ENCODE measurements around the gene ASTN2.

Gene ASTN2

DNA sequence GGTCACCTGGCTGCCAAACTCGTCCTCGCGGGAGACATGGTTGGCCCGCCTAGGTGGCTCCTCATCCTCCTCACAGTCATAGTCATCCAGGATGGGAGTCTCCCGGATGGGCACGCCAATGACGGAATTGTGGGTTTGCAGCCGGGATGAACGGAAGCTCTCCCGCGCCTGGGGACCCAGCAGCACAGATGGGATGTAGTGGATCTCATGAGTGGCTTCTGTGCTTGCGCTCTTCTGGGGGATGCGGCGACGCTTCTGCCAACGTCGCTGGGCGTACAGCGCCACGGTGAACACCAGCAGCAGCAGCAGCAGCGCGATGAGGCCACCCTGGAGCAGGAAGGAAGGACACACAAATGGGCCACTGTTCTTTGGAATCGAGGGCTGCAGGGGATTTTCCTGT, 200.4 kb downstream of the ASTN2 start:
- no peak overlapping the region for H3K4me3 ChIP-seq (ENCODE audit: low read depth, low read length)
- TF ChIP-seq, protein P1, sequence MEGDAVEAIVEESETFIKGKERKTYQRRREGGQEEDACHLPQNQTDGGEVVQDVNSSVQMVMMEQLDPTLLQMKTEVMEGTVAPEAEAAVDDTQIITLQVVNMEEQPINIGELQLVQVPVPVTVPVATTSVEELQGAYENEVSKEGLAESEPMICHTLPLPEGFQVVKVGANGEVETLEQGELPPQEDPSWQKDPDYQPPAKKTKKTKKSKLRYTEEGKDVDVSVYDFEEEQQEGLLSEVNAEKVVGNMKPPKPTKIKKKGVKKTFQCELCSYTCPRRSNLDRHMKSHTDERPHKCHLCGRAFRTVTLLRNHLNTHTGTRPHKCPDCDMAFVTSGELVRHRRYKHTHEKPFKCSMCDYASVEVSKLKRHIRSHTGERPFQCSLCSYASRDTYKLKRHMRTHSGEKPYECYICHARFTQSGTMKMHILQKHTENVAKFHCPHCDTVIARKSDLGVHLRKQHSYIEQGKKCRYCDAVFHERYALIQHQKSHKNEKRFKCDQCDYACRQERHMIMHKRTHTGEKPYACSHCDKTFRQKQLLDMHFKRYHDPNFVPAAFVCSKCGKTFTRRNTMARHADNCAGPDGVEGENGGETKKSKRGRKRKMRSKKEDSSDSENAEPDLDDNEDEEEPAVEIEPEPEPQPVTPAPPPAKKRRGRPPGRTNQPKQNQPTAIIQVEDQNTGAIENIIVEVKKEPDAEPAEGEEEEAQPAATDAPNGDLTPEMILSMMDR (IDR thresholded peaks at IDR 0.05; ENCODE audit: low read depth, low read length): no peak

DNA sequence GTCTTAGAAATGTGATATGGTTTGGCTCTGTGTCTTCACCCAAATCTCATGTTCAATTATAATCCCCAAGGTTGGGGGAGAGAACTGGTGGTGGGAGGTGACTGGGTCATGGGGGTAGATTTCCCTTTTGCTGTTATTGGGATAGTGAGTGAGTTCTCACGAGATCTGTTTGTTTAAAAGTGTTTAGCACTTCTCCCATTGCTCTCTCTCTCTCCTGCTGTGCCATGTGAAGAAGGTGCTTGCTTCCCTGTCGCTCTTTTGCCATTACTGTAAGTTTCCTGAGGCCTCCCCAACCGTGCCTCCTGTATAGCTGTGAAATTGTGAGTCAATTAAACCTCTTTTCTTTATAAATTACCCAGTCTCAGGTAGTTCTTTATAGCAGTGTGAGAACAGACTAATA, 203.6 kb downstream of the ASTN2 start:
- TF ChIP-seq, protein P1 (IDR thresholded peaks at IDR 0.05; ENCODE audit: low read depth, low read length): no peak
- H3K4me3 ChIP-seq (ENCODE audit: low read depth, low read length): no peak overlapping the region

DNA sequence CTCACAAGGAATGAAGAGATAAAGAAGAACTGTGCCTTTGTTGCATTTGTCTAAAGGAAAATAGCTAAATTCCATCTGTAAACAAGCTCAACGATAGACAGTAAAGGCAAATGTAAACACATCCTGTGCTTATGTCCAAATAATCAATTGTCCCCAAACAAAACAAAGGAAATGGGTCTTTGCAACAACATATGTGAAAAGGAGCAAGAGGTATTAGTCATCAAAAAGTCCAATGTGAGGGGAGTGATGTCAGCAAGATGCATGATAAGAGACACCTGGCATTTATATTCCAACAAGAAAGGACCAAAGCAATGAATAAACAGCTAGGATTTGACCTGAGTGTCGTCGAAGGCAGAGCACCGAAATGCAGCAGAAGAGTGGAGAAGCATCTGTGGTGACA, 209.1 kb downstream of the ASTN2 start:
- TF ChIP-seq, protein P1 (IDR thresholded peaks at IDR 0.05; ENCODE audit: low read depth, low read length): no peak
- H3K4me3 ChIP-seq (ENCODE audit: low read depth, low read length): no peak overlapping the region

DNA sequence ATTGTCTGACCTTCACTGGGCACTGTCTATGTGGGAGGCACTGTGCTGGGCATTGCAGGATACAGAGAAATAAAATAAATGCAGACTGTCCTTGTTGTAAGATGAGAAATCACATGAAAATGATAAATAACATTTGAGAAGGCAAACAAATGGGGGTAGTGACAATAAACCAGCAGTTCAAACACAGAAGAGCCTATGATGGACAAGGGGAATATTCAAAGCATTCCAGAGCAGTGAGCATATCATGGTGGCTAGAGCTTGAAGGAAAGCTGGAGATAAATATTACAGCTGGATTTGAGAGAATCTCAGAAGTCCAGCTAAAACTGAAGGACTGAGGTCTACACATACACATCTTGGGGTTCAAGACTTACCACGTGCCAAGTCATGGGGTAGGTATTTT, 209.9 kb downstream of the ASTN2 start:
- H3K4me3 ChIP-seq (ENCODE audit: low read depth, low read length): no peak overlapping the region
- TF ChIP-seq, protein P1 (IDR thresholded peaks at IDR 0.05; ENCODE audit: low read depth, low read length): no peak

DNA sequence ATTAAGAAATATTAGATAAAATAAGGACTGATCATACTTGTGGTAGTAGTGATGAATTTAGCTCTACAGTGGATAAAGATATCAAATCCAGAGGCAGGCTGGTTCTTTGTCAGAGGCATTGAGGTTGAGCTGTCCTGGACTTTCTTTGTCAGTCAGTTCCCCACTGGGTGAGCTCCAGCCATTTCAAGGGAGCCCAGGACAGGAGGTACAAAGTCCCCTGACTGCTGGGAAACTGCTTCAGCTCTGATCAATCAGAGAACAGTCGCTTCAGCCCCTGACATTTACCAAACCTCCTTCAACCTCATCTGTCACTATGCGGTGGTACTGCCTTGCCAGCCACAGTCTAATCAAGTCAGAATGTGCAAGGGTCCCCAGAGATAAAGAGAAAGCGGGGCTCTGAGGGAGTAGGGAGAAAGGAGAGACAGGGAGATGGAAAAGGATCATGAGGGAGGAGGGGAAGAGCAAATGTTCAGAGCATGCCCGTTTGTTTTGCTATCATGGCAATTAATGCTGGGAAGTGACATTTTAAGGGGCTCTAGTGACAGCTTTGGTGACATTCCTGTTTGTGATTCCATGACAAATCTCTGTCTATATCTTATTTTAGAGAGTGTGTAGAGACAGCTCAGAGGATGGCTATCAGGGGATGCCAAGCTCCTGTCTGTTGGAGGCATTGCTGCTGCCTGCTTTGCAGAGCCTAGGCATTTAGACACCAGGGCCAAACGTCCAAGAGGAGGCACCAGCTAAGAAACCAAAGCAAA, 223.2 kb downstream of the ASTN2 start:
- no peak overlapping the region for H3K4me3 ChIP-seq (ENCODE audit: low read depth, low read length)
- TF ChIP-seq, protein P1 (IDR thresholded peaks at IDR 0.05; ENCODE audit: low read depth, low read length): no peak

DNA sequence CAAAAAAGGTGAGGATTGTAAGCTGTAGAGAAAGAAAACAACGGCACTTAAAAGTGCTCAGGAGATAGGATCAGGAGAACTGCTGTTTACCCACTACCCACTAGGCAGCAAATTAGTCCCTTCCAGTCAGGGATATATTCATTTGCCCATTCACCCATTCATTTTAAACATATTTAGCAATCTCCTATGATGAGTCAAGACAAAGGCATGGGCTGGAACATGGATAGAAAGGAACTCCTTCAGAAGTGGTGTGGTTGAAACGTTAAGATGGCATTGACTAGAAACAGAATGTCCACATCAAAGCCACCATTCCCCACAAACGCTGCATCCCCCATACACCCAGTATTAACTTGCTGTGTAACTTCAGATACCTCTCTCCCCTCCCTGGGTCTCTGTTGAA, 225.7 kb downstream of the ASTN2 start:
- no peak overlapping the region for H3K4me3 ChIP-seq (ENCODE audit: low read depth, low read length)
- TF ChIP-seq, protein P1 (IDR thresholded peaks at IDR 0.05; ENCODE audit: low read depth, low read length): no peak

DNA sequence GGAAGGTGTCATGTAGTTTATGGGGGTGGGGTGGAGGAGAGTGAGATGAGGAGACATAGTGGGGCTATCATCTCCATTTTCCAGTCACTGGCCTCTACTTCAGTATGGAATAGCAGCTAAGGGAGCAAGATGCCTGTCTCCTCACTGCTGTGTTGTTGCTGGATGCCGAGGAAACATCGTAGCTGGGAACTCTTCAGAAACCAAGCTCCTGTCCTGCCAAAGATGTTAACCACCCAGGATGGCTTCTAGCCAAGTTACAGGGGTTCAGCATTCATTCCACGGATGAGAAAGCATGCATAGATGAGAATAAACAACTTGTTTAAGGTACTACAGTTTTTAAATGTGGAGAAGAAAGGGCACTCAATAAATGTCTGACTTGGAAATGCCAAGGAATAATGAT, 226.5 kb downstream of the ASTN2 start:
- TF ChIP-seq, protein P1 (IDR thresholded peaks at IDR 0.05; ENCODE audit: low read depth, low read length): no peak
- no peak overlapping the region for H3K4me3 ChIP-seq (ENCODE audit: low read depth, low read length)
